ENCODE measurements around the gene ATF7IP2. TPM values are rescaled to one million over a fixed set of nuclear protein-coding genes. Genes with fewer than 3 reads are reported as not detected.

ATF7IP2 gene
- total and polyA plus RNA-seq, 2 of the 13 experiments (the other 11 are each of a cell fraction or from before 2014, with no cell fraction given), result 117 to 217 TPM

- peak; percentile 87 for TF ChIP-seq MED1 (CRISPR knock-in tag; IDR thresholded peaks at IDR 0.05)
- TF ChIP-seq TEF (CRISPR knock-in tag; IDR thresholded peaks at IDR 0.05), result 0 out of 2 replicates have a peak, but pooled peaks have one; percentile 59
- peak; percentile 83; the same call in 1 of the 2 replicates for TF ChIP-seq KDM5B (CRISPR knock-in tag; IDR thresholded peaks at IDR 0.05; ENCODE audit: borderline replicate concordance)
- TF ChIP-seq SPEN (CRISPR knock-in tag; IDR thresholded peaks at IDR 0.05; ENCODE audit: low read depth), result peak; percentile 69
- TF ChIP-seq ZMYM3 (CRISPR knock-in tag; IDR thresholded peaks at IDR 0.05), result peak; percentile 74; the same call in 1 of the 2 replicates
- TF ChIP-seq IKZF5 (CRISPR knock-in tag; IDR thresholded peaks at IDR 0.05), result peak; percentile 61; the same call in 1 of the 2 replicates
- TF ChIP-seq NFKBIZ (CRISPR knock-in tag; IDR thresholded peaks at IDR 0.05), result 0 out of 2 replicates have a peak, but pooled peaks have one; percentile 26
- TF ChIP-seq POLR2A (IDR thresholded peaks at IDR 0.05; ENCODE audit: insufficient read depth in 1 of 2, low read depth in 2 of 2, low read length in 2 of 2), result peak; percentile 48 to 57; a peak in 3 of 4 replicates
- peak; percentile 85 for TF ChIP-seq ZGPAT (CRISPR knock-in tag; IDR thresholded peaks at IDR 0.05)
- 0 out of 2 replicates have a peak, but pooled peaks have one; percentile 4 for TF ChIP-seq FOSL1 (CRISPR knock-in tag; IDR thresholded peaks at IDR 0.05; ENCODE audit: borderline replicate concordance)
- peak; percentile 71 for TF ChIP-seq ZNF574 (CRISPR knock-in tag; IDR thresholded peaks at IDR 0.05)
- peak; percentile 58; the same call in 1 of the 2 replicates for TF ChIP-seq NCOR1 (IDR thresholded peaks at IDR 0.05; ENCODE audit: borderline replicate concordance, low read length)
- peak; percentile 71; the same call in 1 of the 2 replicates for TF ChIP-seq NR2C2 (CRISPR knock-in tag; IDR thresholded peaks at IDR 0.05; ENCODE audit: borderline replicate concordance)
- peak; percentile 92 for TF ChIP-seq ZFP91 (CRISPR knock-in tag; IDR thresholded peaks at IDR 0.05; ENCODE audit: borderline replicate concordance)
- peak; percentile 87 for TF ChIP-seq FOXA3 (CRISPR knock-in tag; IDR thresholded peaks at IDR 0.05)
Observed at GRCh38 chr16:10452208-10453158, 66.6 kb downstream of the ATF7IP2 start (continued).
